ENCODE results near the gene AUH.
"Not testable (repeated sequence)": the region's sequence is repeated elsewhere in the genome, so short reads cannot be mapped to it uniquely, and the experiment has no call there.

AUH gene

GRCh38 chr9:91382298-91382697 lies 20.6 kb upstream of the AUH start:
- Histone ChIP-seq H3K4me2 (no peak overlapping the region), H3K27me3 (no peaks in the 10 kb centered on the region), H3K9me3 (peaks cover 13% of the 10 kb centered on the region), H3K9ac (no peak overlapping the region), H3K4me1 (no peaks in the 10 kb centered on the region), H3K36me3 (no peaks in the 10 kb centered on the region), H4K20me1 (no peaks in the 10 kb centered on the region), H3K4me3 (no peak overlapping the region), H3K27ac (no peak overlapping the region)
- TF ChIP-seq Cebpa-rat (IDR thresholded peaks at IDR 0.05) = no peak

DNA sequence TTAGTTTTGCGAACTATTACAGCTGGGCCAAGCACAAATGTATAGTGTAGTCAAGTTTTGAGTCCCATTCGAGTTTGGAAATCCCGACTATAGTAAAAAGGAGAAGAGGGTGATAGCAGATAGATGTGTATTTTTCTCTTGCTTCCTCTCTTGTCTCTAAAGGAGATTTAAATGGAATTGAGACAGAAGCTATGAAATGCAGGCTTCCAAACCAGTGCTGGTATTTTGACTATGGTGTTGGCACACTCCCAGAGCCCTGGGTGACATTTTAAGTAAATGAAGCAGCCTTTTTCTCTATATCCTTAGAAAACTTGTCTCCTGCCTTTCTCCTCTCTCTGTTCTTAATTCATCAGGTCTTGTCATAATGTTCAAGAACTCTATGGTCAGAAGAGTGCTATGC lies 17.7 kb upstream of the AUH start:
- H3K4me2 ChIP-seq = no peak overlapping the region
- H3K36me3 ChIP-seq = no peaks in the 10 kb centered on the region
- TF ChIP-seq Cebpa-rat (IDR thresholded peaks at IDR 0.05) = no peak
- H4K20me1 ChIP-seq = no peaks in the 10 kb centered on the region
- H3K4me1 ChIP-seq = peaks cover 9% of the 10 kb centered on the region
- H3K27me3 ChIP-seq = no peaks in the 10 kb centered on the region
- H3K27ac ChIP-seq = no peak overlapping the region
- no peak overlapping the region for H3K9ac ChIP-seq
- H3K9me3 ChIP-seq = peaks cover 14% of the 10 kb centered on the region
- H3K4me3 ChIP-seq = no peak overlapping the region

- H3K4me3 ChIP-seq = no peak overlapping the region
- H3K4me1 ChIP-seq = peaks cover 9% of the 10 kb centered on the region
- no peak overlapping the region for H3K4me2 ChIP-seq
- no peaks in the 10 kb centered on the region for H3K27me3 ChIP-seq
- TF ChIP-seq Cebpa-rat (IDR thresholded peaks at IDR 0.05) = no peak
- H3K36me3 ChIP-seq = no peaks in the 10 kb centered on the region
- H3K9me3 ChIP-seq = peaks cover 14% of the 10 kb centered on the region
- H4K20me1 ChIP-seq = no peaks in the 10 kb centered on the region
- no peak overlapping the region for H3K27ac ChIP-seq
- H3K9ac ChIP-seq = no peak overlapping the region
Measured at GRCh38 chr9:91378695-91379127, 17.0 kb upstream of the AUH start.

- H3K36me3 ChIP-seq, H4K20me1 ChIP-seq, H3K4me2 ChIP-seq, H3K4me1 ChIP-seq, H3K27me3 ChIP-seq, H3K4me3 ChIP-seq, H3K9ac ChIP-seq, H3K27ac ChIP-seq: not testable (repeated sequence)
- peaks cover 14% of the 10 kb centered on the region for H3K9me3 ChIP-seq
Measured at GRCh38 chr9:91378054-91378453, 16.3 kb upstream of the AUH start.

- no peak for TF ChIP-seq Cebpa-rat (IDR thresholded peaks at IDR 0.05)
- Histone ChIP-seq H3K27ac (no peak overlapping the region), H3K36me3 (no peaks in the 10 kb centered on the region), H3K4me1 (peaks cover 9% of the 10 kb centered on the region), H3K27me3 (no peaks in the 10 kb centered on the region), H3K9me3 (peaks cover 14% of the 10 kb centered on the region), H3K9ac (no peak overlapping the region), H3K4me2 (no peak overlapping the region), H4K20me1 (no peaks in the 10 kb centered on the region), H3K4me3 (no peak overlapping the region)
Measured at GRCh38 chr9:91376239-91376638, 14.5 kb upstream of the AUH start.

DNA sequence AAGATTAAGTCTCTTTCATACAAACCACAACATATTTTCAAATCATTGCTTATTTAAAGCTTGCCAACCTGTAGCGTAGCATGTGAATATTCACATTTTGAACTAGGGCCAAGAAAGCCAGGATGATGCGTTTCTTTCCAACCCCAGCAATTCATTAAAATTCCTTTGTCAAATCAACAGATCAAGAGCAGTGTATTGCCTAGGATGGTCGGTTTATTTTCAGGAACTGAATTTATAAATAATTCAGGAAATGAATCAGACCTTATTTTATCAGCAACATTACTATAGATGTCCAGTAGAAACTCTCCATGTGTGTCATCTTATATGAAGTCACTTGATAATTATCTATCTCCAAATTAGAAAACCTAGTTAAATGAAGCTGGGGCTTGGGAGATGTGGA lies 13.2 kb upstream of the AUH start:
- Histone ChIP-seq H3K27ac (no peak overlapping the region), H3K9me3 (peaks cover 14% of the 10 kb centered on the region), H3K27me3 (no peaks in the 10 kb centered on the region), H4K20me1 (no peaks in the 10 kb centered on the region), H3K4me1 (peaks cover 9% of the 10 kb centered on the region), H3K36me3 (no peaks in the 10 kb centered on the region), H3K9ac (no peak overlapping the region), H3K4me2 (peak overlapping the region; percentile 10; the same call in 1 of the 2 replicates), H3K4me3 (no peak overlapping the region)
- TF ChIP-seq Cebpa-rat (IDR thresholded peaks at IDR 0.05) = no peak

- Histone ChIP-seq H3K4me2 (no peak overlapping the region), H3K9me3 (no peaks in the 10 kb centered on the region), H3K9ac (no peak overlapping the region), H3K27me3 (no peaks in the 10 kb centered on the region), H3K4me1 (peaks cover 9% of the 10 kb centered on the region), H4K20me1 (no peaks in the 10 kb centered on the region), H3K27ac (no peak overlapping the region), H3K36me3 (no peaks in the 10 kb centered on the region), H3K4me3 (no peak overlapping the region)
- no peak for TF ChIP-seq Cebpa-rat (IDR thresholded peaks at IDR 0.05)
Measured at GRCh38 chr9:91371894-91372293, 10.2 kb upstream of the AUH start.

GRCh38 chr9:91370006-91370405 lies 8.3 kb upstream of the AUH start:
- not testable (repeated sequence) for H3K4me1 ChIP-seq, H3K27me3 ChIP-seq, H3K4me3 ChIP-seq, H3K9ac ChIP-seq, H3K9me3 ChIP-seq, H3K36me3 ChIP-seq, H3K27ac ChIP-seq, H3K4me2 ChIP-seq, H4K20me1 ChIP-seq

- Histone ChIP-seq H3K4me2 (no peak overlapping the region), H3K4me3 (no peak overlapping the region), H3K27me3 (no peaks in the 10 kb centered on the region), H3K9me3 (peaks cover 26% of the 10 kb centered on the region), H3K4me1 (peaks cover 19% of the 10 kb centered on the region), H3K9ac (no peak overlapping the region), H3K27ac (no peak overlapping the region), H4K20me1 (peaks cover 11% of the 10 kb centered on the region; the same call in 1 of the 2 replicates), H3K36me3 (0 out of 2 replicates have a peak, but pooled peaks cover under 1% of the 10 kb centered on the region)
- no peak for TF ChIP-seq Cebpa-rat (IDR thresholded peaks at IDR 0.05)
Measured at GRCh38 chr9:91364702-91365101, 3.0 kb upstream of the AUH start.

DNA sequence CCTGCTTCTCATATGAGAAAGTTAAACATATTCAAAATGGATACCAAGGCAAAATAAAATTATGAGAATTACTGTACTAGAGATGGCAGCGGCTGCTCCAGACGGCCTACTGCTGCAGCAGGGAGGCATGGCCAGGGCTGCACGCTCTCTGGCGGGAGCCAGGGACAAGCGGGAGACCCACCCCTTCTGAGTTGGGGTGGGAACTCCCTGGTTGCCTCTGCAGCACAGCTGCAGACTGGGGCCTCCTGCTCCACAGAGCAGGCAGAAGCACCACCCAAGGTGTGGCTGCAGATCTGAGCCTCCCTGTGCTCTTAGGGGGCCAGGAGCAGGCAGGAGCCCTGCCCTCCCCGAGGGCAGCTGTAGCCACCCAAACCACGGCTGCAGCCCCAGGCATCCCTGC lies 2.3 kb upstream of the AUH start:
- H4K20me1 ChIP-seq = peaks cover 17% of the 10 kb centered on the region; the same call in 1 of the 2 replicates
- no peak overlapping the region for H3K4me2 ChIP-seq
- H3K9ac ChIP-seq = no peak overlapping the region
- no peak overlapping the region for H3K4me3 ChIP-seq
- no peaks in the 10 kb centered on the region for H3K27me3 ChIP-seq
- H3K27ac ChIP-seq = no peak overlapping the region
- H3K4me1 ChIP-seq = peaks cover 23% of the 10 kb centered on the region
- peaks cover 26% of the 10 kb centered on the region for H3K9me3 ChIP-seq
- no peak for TF ChIP-seq Cebpa-rat (IDR thresholded peaks at IDR 0.05)
- H3K36me3 ChIP-seq = peaks cover 7% of the 10 kb centered on the region; the same call in 1 of the 2 replicates

GRCh38 chr9:91362051-91362611 lies 413 bp upstream of the AUH start:
- Histone ChIP-seq H3K4me3 (peak overlapping the region; percentile 100), H3K36me3 (peaks cover 17% of the 10 kb centered on the region), H3K9ac (peak overlapping the region; percentile 96; the same call in 1 of the 2 replicates), H3K27ac (no peak overlapping the region), H3K4me1 (peaks cover 23% of the 10 kb centered on the region), H3K27me3 (no peaks in the 10 kb centered on the region), H3K9me3 (peaks cover 26% of the 10 kb centered on the region), H3K4me2 (peak overlapping the region; percentile 98), H4K20me1 (peaks cover 29% of the 10 kb centered on the region)
- TF ChIP-seq Cebpa-rat (IDR thresholded peaks at IDR 0.05) = no peak
